NB4 (cell line): ENCODE measurements around the gene IL17RB.

Experiments
- CTCF ChIP-seq: IDR thresholded peaks from one replicate; pipeline ENCODE4 v1.5.1; 2012; ENCODE audit warnings: low read depth, low read length
- MAX ChIP-seq: IDR thresholded peaks from 2 replicates; pipeline ENCODE4 v1.6.1; 2011; ENCODE audit warnings: low read depth, low read length

GRCh38 chr3:53819163-53819868 is 27.1 kb upstream of the IL17RB start:
- no peak for TF ChIP-seq MAX
- no peak for TF ChIP-seq CTCF
